HepG2 (cell line): Measurements from ENCODE around the gene JUND. TPM values are rescaled to one million over a fixed set of nuclear protein-coding genes. Genes with fewer than 3 reads are reported as not detected.

Experiments used
- ADNP ChIP-seq: sonication (generic); formaldehyde crosslinking; IDR thresholded peaks from 2 replicates; pipeline ENCODE4 v1.4.0; 2020; ENCODE audit warnings: missing genetic modification reagents
- CBX5 ChIP-seq: sonication (generic); formaldehyde crosslinking; IDR thresholded peaks from 2 replicates; pipeline ENCODE4 v1.4.0; 2020; ENCODE audit warnings: missing genetic modification reagents, borderline replicate concordance
- FOXK1 ChIP-seq: sonication (generic); formaldehyde crosslinking; IDR thresholded peaks from 2 replicates; pipeline ENCODE4 v1.4.0; 2020; ENCODE audit warnings: low read depth, missing genetic modification reagents, borderline replicate concordance
- FOXM1 ChIP-seq: sonication (generic); formaldehyde crosslinking; IDR thresholded peaks from 2 replicates; pipeline ENCODE4 v1.5.0; 2020; ENCODE audit warnings: missing genetic modification reagents
- HMGXB3 ChIP-seq: sonication (generic); formaldehyde crosslinking; IDR thresholded peaks from 2 replicates; pipeline ENCODE4 v1.4.0; 2020; ENCODE audit warnings: missing genetic modification reagents, borderline replicate concordance
- MAF1 ChIP-seq: sonication (generic); formaldehyde crosslinking; IDR thresholded peaks from 2 replicates; pipeline ENCODE4 v1.5.0; 2020; ENCODE audit warnings: missing genetic modification reagents, borderline replicate concordance
- NONO ChIP-seq, 2 experiments: fragments of 450-650 bp in 1 of 2; sonication (generic) in 1 of 2; formaldehyde crosslinking in 1 of 2; IDR thresholded peaks in 1 of 2; conservative IDR thresholded peaks in 1 of 2; 2 replicates each; pipeline versions ENCODE4 v1.6.1 to v1.8.0; 2017 to 2022; ENCODE audit warnings: mild to moderate bottlenecking in 1 of 2, missing genetic modification reagents in 1 of 2, moderate library complexity in 1 of 2
- RFXANK ChIP-seq: IDR thresholded peaks from 2 replicates; pipeline ENCODE4 v1.6.1; 2016
- SIX1 ChIP-seq: sonication (generic); formaldehyde crosslinking; IDR thresholded peaks from 2 replicates; pipeline ENCODE4 v1.4.0; 2020; ENCODE audit warnings: missing genetic modification reagents, borderline replicate concordance
- SMARCC2 ChIP-seq: fragments of 450-650 bp; IDR thresholded peaks from 2 replicates; pipeline ENCODE4 v1.6.1; 2017; ENCODE audit warnings: antibody characterized with exemption, mild to moderate bottlenecking
- SUZ12 ChIP-seq: fragments of 150-350 bp; IDR thresholded peaks from 2 replicates; pipeline ENCODE4 v1.6.1; 2014; ENCODE audit warnings: low read depth, low read length
- ZFP90 ChIP-seq: sonication (generic); formaldehyde crosslinking; IDR thresholded peaks from 2 replicates; pipeline ENCODE4 v1.8.0; 2022; ENCODE audit warnings: missing genetic modification reagents, mild to moderate bottlenecking, inconsistent platforms, borderline replicate concordance
- ZNF251 ChIP-seq: sonication (generic); formaldehyde crosslinking; IDR thresholded peaks from 2 replicates; pipeline ENCODE4 v1.9.0; 2021; ENCODE audit warnings: mild to moderate bottlenecking, missing genetic modification reagents
- ZNF354B ChIP-seq: sonication (generic); formaldehyde crosslinking; IDR thresholded peaks from 2 replicates; pipeline ENCODE4 v1.8.0; 2022; ENCODE audit warnings: mild to moderate bottlenecking, missing genetic modification reagents
- ZNF383 ChIP-seq: sonication (generic); formaldehyde crosslinking; IDR thresholded peaks from 2 replicates; pipeline ENCODE4 v1.4.0; 2020; ENCODE audit warnings: missing genetic modification reagents, mild to moderate bottlenecking, borderline replicate concordance
- polyA plus RNA-seq, 8 experiments: library from polyadenylated mRNA; depleted of rRNA in 3 of 8; stranded (reverse) in 7 of 8; unstranded in 1 of 8; fragments of >200 nt; fragmentation: Illumina TruSeq in 4 of 8; extraction: Trizol in 4 of 8; gene quantifications; 2 replicates each; pipeline versions ENCODE4 v1.2.1 to v1.2.3, GENCODE V29; 2011 to 2016; ENCODE audit warnings: low read depth in 4 of 8, missing spikeins in 1 of 8, mixed read lengths in 1 of 8; ENCODE audit not compliant: insufficient read depth in 1 of 8
- total RNA-seq, 5 experiments: library from RNA; depleted of rRNA; stranded (reverse); fragments of >200 nt; fragmentation: Illumina TruSeq; extraction: Trizol; gene quantifications; 2 replicates each; pipeline ENCODE4 v1.2.3, GENCODE V29; 2016; ENCODE audit warnings: low read depth in 1 of 5
- TF ChIP-seq, protein P1 (sequence below): sonication (generic); formaldehyde crosslinking; IDR thresholded peaks from 2 replicates; pipeline ENCODE4 v1.4.0; 2020; ENCODE audit warnings: missing genetic modification reagents, borderline replicate concordance
- TF ChIP-seq, protein P2 (sequence below): IDR thresholded peaks from 2 replicates; pipeline ENCODE4 v1.6.1; 2012; ENCODE audit warnings: low read depth, low read length, improper control_type of control experiment

JUND gene
- total and polyA plus RNA-seq, 2 of the 13 experiments (the other 11 are each of a cell fraction or from before 2014, with no cell fraction given): 41.2 to 59.8 TPM

DNA sequence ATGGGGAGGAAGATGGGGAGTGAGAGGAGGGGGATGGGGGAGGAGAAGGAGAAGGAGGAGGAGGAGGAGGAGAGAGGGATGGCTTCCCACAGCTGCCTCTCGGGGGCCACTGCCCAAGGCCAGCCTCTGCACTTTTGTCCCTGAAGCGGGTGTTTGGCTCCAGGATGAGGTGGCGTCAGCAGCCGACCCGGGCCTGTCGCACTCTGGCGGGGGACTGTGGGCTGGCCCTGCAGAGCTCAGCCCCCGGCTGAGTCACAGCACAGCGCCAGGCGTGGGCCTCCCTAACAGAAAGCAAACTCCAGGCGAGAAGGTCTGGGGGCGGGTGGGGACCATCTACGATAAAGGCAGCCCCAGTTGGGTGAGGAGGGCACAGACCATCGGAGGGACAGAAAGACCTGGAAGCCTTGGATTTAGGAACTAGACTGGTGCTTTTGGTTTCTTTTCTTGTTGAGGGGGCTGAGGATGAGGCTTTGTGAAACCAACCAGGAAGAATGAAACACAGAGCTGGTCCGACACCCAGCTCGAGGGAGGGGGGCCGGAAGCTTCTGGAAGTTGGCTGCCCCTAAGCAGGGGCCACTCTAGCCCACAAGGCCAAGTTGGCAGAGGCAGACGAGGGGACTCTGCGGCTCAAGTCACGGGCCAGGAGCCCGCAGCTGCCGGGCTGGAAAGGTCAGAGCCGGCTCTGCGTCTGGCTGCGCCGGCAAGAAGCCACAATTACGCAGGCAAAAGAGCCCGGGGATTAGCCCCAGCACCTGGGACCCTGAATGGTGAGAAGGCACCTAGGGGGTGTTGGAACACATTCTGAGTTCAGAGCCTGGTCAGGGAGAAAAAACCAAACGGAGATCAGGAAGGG, 23.3 kb upstream of the JUND start (continued):
- TF ChIP-seq SIX1 (CRISPR knock-in tag): no peak; the same call in 1 of the 2 replicates
- TF ChIP-seq SUZ12: no peak
- 0 out of 2 replicates have a peak, but pooled peaks have one; percentile 27 for TF ChIP-seq HMGXB3 (CRISPR knock-in tag)
- no peak for TF ChIP-seq FOXM1
- TF ChIP-seq NONO (IDR thresholded peaks at IDR 0.05): no peak
- TF ChIP-seq NONO (CRISPR knock-in tag; conservative IDR thresholded peaks at IDR 0.05): peak; percentile 91
- TF ChIP-seq, protein P1, sequence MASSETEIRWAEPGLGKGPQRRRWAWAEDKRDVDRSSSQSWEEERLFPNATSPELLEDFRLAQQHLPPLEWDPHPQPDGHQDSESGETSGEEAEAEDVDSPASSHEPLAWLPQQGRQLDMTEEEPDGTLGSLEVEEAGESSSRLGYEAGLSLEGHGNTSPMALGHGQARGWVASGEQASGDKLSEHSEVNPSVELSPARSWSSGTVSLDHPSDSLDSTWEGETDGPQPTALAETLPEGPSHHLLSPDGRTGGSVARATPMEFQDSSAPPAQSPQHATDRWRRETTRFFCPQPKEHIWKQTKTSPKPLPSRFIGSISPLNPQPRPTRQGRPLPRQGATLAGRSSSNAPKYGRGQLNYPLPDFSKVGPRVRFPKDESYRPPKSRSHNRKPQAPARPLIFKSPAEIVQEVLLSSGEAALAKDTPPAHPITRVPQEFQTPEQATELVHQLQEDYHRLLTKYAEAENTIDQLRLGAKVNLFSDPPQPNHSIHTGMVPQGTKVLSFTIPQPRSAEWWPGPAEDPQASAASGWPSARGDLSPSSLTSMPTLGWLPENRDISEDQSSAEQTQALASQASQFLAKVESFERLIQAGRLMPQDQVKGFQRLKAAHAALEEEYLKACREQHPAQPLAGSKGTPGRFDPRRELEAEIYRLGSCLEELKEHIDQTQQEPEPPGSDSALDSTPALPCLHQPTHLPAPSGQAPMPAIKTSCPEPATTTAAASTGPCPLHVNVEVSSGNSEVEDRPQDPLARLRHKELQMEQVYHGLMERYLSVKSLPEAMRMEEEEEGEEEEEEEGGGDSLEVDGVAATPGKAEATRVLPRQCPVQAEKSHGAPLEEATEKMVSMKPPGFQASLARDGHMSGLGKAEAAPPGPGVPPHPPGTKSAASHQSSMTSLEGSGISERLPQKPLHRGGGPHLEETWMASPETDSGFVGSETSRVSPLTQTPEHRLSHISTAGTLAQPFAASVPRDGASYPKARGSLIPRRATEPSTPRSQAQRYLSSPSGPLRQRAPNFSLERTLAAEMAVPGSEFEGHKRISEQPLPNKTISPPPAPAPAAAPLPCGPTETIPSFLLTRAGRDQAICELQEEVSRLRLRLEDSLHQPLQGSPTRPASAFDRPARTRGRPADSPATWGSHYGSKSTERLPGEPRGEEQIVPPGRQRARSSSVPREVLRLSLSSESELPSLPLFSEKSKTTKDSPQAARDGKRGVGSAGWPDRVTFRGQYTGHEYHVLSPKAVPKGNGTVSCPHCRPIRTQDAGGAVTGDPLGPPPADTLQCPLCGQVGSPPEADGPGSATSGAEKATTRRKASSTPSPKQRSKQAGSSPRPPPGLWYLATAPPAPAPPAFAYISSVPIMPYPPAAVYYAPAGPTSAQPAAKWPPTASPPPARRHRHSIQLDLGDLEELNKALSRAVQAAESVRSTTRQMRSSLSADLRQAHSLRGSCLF (CRISPR knock-in tag): no peak
- peak; percentile 95; the same call in 1 of the 2 replicates for TF ChIP-seq ZNF383 (CRISPR knock-in tag)
- no peak for TF ChIP-seq RFXANK (CRISPR knock-in tag)
- TF ChIP-seq ZFP90 (CRISPR knock-in tag): no peak
- TF ChIP-seq FOXK1: peak; percentile 25; the same call in 1 of the 2 replicates
- no peak for TF ChIP-seq SMARCC2
- no peak; the same call in 1 of the 2 replicates for TF ChIP-seq CBX5 (CRISPR knock-in tag)
- TF ChIP-seq, protein P2, sequence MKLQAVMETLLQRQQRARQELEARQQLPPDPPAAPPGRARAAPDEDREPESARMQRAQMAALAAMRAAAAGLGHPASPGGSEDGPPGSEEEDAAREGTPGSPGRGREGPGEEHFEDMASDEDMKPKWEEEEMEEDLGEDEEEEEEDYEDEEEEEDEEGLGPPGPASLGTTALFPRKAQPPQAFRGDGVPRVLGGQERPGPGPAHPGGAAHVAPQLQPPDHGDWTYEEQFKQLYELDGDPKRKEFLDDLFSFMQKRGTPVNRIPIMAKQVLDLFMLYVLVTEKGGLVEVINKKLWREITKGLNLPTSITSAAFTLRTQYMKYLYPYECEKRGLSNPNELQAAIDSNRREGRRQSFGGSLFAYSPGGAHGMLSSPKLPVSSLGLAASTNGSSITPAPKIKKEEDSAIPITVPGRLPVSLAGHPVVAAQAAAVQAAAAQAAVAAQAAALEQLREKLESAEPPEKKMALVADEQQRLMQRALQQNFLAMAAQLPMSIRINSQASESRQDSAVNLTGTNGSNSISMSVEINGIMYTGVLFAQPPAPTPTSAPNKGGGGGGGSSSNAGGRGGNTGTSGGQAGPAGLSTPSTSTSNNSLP: no peak
- no peak for TF ChIP-seq MAF1
- TF ChIP-seq ADNP (CRISPR knock-in tag): no peak
- TF ChIP-seq ZNF251: no peak
- no peak for TF ChIP-seq ZNF354B (CRISPR knock-in tag)
